Measurements from ENCODE around the gene PLXDC1. TPM values are rescaled to one million over a fixed set of nuclear protein-coding genes. Genes with fewer than 3 reads are reported as not detected.
A peak's percentile ranks its signal among the peaks of the same experiment; 100 is the strongest.
"Not testable (repeated sequence)": the region's sequence is repeated elsewhere in the genome, so short reads cannot be mapped to it uniquely, and the experiment has no call there.

The PLXDC1 gene
- total RNA-seq, 1 donor from 2014 or later, result 36.4 TPM

DNA sequence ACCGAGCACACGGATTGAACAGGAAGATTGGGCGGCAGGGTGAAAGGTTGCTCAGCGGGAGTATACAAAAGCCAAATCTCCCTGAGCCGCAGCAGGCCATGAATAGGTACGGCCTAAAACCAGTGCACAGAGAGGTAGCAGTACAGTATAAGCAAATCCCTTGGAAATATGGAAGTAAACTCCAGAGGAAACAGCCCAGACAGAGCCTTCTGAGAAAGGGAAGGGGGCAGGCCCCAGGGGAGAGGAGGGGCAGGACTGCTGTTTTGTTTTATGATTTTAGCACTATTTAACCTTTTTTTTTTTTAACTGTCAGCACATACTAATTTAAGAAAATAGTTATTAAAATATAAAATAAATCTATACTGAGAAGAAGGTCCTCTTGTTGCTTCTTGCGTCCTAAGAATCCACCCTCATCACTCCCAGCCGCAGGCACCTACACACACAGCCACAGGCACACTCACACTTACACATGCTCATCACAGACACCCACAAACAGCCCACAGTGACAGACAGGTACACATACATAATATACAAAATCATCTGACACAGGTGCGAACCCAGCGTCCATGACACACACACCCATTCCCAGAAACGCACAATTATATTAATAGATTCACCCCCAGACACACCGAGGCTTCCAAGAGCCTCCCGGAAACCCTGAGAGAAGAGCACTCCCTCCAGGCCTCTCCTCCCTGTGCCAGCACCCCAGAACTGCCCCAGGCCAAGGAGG is 12.8 kb downstream of the PLXDC1 start:
- ATAC-seq, result no peak
- intact Hi-C loops (cut with DNase I), result no loop called here

GRCh38 chr17:39134878-39135277 is 16.6 kb downstream of the PLXDC1 start:
- intact Hi-C loops (cut with DNase I), result no loop called here
- ATAC-seq, result no peak

More for the DNA sequence above, 12.8 kb downstream of the PLXDC1 start:
- DNase-seq (ENCODE audit: low spot score), result no peak

GRCh38 chr17:39132192-39132610 is 19.2 kb downstream of the PLXDC1 start:
- no peak for DNase-seq (ENCODE audit: low spot score)
- intact Hi-C loops (cut with DNase I), result no loop called here
- ATAC-seq, result peak; percentile 92

More at GRCh38 chr17:39134878-39135277, 16.6 kb downstream of the PLXDC1 start:
- no peak for DNase-seq (ENCODE audit: low spot score)

GRCh38 chr17:39131616-39132015 is 19.8 kb downstream of the PLXDC1 start:
- ATAC-seq (peak; percentile 28), DNase-seq (ENCODE audit: low spot score) (no peak)
- intact Hi-C loops (cut with DNase I), result no loop called here

DNA sequence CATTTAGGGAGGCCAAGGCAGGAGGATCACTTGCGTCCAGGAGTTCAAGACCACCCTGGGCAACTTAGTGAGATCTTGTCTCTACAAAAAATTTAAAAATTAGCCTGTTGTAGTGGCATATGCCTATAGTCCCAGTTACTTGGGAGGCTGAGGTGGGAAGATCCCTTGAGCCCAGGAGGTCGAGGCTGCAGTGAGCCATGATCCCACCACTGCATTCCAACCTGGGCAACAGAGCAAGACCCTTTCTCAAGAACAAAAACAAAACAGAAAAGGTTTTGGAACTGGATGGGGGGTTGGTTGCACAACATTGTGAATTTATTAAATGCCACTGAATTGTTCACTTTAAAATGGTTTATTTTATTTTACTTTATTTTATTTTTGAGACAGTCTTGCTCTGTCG is 21.2 kb downstream of the PLXDC1 start:
- intact Hi-C loops (cut with DNase I), result no loop called here
- DNase-seq (ENCODE audit: low spot score) (no peak), ATAC-seq (no peak)

- intact Hi-C loops (cut with DNase I); ATAC-seq: not testable (repeated sequence)
These were observed 21.9 kb downstream of the PLXDC1 start for GRCh38 chr17:39129544-39129943.

DNA sequence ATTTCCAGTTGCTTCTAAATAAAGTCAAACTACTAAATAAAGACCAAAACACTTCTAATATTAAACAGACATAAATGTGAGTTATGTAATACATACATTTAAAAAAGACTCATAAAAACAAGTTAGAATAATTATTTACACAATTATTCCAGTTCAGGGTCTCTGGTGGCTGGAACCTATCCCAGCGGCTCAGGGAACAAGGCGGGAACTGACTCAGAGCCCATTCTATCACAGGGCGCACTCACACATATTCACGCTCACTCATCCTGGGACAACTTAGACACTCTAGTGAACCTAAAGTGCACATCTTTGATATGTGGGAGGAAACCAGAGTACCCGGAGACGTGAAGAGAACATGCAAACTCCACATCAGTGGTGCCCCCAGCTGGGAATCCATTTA is 25.0 kb downstream of the PLXDC1 start:
- no peak for DNase-seq (ENCODE audit: low spot score)
- ATAC-seq, result no peak
- intact Hi-C loops (cut with DNase I), result no loop called here

More at GRCh38 chr17:39129544-39129943, 21.9 kb downstream of the PLXDC1 start:
- not testable (repeated sequence) for DNase-seq (ENCODE audit: low spot score)

DNA sequence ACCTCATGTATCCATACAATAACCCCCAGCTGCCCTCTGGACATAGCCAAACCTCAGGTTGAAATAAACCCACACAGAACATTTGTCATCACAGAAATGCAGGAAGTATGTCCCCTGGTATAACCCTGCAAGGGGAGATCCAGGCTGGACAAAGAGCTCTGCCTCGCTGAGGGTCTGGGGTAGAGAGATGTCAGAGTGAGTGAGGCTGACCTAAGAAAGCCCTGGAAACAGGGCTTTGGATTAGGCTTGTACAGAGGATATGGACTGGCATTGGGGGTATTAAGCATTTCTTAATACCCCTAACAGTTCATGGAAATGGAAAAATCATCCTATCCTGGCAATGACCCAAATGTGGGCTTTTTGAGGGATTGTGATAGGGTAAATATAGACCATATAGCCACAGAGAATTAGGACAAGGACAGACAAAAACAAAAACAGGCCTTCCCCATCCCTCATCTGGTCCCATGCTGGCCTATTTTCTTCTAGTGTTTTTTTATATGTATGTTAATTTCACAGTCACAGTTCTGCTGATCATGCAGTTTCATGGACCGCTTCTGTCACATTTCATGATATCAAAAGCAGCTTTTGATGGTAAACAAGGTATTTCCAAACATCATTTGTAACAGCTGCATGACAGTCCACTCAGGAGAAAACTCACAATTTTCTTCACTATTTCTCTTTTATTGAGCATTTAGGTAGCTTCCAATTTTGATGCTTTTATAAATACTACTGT is 26.1 kb downstream of the PLXDC1 start:
- intact Hi-C loops (cut with DNase I), result no loop called here
- no peak for DNase-seq (ENCODE audit: low spot score)
- ATAC-seq, result no peak

DNA sequence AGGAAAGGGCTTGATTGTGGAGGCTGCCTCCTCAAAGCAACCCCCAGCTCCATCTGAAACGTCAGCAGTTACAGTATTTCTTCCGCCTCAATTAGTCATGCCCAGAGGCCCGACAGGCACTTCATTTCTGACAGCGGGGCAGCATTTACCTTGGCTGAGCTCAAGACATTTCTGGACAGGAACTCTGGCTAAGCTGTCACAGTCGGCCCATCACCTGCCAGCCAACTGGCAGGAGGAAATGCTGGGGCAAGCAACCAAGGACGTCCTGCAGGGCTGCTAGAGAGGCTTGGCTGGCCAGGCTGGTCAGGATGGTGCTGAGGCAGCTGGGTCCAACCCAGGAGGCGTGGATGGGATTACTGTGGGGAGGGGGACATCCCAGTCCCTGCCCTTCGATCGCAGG is 27.8 kb downstream of the PLXDC1 start:
- intact Hi-C loops (cut with DNase I), result no loop called here
- DNase-seq (ENCODE audit: low spot score) (no peak), ATAC-seq (no peak)

GRCh38 chr17:39122991-39123390 is 28.4 kb downstream of the PLXDC1 start:
- intact Hi-C loops (cut with DNase I), result no loop called here
- ATAC-seq (no peak), DNase-seq (ENCODE audit: low spot score) (no peak)

DNA sequence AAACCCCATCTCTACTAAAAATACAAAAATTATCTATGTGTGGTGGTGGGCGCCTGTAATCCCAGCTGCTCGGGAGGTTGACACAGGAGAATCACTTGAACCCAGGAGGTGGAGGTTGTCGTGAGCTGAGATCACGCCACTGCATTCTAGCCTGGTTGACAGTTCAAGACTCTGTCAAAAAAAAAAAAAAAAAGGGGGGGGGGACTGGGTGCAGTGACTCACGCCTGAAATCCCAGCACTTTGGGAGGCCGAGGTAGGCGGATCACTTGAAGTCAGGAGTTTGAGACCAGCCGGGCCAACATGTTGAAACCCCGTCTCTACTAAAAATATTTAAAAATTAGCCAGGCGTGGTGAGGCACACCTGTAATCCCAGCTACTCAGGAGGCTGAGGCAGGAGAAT is 29.5 kb downstream of the PLXDC1 start:
- intact Hi-C loops (cut with DNase I); ATAC-seq; DNase-seq (ENCODE audit: low spot score): not testable (repeated sequence)

GRCh38 chr17:39118674-39119419 is 32.6 kb downstream of the PLXDC1 start:
- ATAC-seq (peak; percentile 40), DNase-seq (ENCODE audit: low spot score) (no peak)
- intact Hi-C loops (cut with DNase I), result no loop called here

DNA sequence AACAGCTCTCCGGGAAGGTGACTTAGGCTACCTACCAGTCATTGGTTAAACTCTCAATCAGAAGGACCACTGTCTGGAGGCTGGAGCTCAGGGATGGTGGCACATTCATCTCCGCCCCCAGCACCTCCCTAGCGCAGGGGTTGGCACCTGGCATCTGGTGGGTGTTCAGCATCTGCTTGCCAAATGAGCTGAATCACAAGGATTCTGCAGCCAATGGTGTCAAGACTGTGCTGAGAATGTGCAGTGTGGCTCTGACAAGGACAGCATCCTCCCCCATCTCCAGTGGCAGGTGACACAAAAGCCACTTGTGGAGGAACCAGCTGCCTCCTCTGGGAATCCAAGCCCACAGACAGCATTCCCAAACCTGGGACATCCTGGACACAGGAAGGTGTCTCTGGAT is 35.2 kb downstream of the PLXDC1 start:
- ATAC-seq (no peak), DNase-seq (ENCODE audit: low spot score) (no peak)
- intact Hi-C loops (cut with DNase I), result no loop called here

GRCh38 chr17:39115135-39115534 is 36.3 kb downstream of the PLXDC1 start:
- intact Hi-C loops (cut with DNase I), result no loop called here
- DNase-seq (ENCODE audit: low spot score) (no peak), ATAC-seq (peak; percentile 38)

GRCh38 chr17:39114723-39115122 is 36.7 kb downstream of the PLXDC1 start:
- ATAC-seq (peak; percentile 60), DNase-seq (ENCODE audit: low spot score) (no peak)
- intact Hi-C loops (cut with DNase I), result no loop called here

GRCh38 chr17:39113871-39114270 is 37.6 kb downstream of the PLXDC1 start:
- ATAC-seq (no peak), DNase-seq (ENCODE audit: low spot score) (no peak)
- intact Hi-C loops (cut with DNase I), result no loop called here

DNA sequence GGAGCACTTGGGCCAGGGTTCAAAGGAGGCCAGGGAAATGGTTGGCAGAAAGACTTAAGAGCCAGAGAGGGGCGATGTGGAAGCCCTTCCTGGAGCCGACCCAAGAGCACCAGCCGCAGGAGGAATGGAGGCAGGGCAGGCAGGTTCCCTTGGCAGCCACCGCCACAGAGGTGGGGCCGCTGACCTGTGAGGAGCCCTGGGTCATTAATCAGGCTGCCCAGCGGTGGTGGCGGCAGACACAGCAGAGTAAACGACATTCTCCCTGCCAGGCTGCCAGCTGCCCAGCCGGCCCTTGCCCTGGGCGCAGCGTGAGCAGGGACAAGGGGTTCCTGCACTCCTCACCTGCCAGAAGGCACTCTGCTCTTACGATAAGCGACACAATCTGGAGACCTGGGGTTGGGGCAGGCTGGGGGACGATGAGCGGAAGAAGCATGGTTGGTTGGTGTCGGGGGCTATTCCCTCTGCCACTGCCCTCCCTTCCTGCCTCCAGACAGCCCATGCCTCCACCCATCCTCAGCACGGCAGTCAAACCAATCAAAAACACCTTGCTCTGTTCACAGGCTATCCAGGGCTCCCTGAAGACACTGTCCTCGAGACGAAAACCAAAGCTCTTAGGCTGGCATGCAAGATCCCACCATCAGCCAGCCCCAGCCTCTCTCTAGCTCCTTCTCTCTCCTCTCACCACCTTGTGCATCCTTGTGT is 40.9 kb downstream of the PLXDC1 start:
- DNase-seq (ENCODE audit: low spot score), result no peak
- intact Hi-C loops (cut with DNase I), result no loop called here
- ATAC-seq, result no peak

DNA sequence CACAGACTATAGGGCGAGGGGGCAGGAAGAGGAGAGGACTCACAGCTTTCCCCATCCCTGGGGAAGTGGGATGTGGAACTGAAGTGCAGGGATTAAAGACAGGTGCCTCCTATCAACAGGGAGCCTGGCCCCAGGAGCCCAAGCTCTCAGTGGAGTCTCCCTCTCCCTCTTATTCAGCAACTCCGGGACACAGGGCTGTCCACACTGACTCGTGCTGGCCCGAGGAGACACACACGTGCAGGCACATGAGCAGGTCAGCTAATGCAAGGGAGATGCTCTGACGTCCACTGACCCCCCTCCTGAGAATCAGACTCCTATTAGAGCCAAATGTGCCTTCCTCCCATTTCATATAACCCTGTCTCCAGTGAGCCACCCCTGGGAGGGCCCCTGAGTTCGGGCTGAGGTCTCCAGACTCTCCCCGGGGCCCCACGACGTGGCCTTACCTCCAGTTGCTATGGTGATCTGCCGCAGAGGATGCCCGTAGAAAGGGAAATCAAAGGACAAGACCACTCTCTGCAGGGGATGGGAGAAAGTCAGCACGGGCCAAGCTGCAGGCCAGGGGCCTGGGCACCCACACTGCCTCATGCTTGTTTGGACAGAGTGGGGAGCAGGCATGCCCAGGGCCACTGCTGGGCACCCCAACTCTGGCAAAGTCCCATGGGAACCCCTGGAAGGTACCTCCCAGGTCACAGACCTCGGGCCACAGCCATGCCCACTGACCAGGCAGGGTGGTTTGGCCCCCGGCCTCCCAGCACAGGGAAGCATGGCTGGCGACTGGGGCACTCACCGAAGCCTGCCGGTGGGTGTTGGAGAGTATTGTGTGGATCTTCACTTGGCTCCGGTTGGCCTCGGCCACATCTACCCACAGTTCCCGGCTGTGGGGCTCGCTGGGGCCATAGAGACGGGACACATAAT is 42.7 kb downstream of the PLXDC1 start:
- intact Hi-C loops (cut with DNase I), result no loop called here
- DNase-seq (ENCODE audit: low spot score) (no peak), ATAC-seq (no peak)
